ENCODE data around the gene GPBP1.

DNA sequence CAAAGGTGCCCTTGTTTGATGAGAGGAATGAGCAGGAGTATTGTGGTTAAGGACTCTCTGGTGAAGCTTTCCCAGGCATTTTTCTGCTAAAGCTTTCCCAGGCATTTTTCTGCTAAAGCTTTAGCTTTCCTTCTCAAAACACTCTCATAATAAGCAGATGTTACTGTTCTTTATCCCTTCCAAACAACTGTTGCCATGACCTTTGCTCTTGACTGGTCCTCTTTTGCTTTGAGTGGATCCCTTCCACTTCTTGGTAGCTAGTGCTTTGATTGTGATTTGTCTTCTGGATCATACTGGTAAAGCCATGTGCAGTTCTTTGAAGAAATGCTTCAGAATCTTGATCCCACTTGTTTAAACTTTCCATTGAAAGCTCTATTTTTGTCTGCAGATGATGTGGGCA is 85.8 kb downstream of the GPBP1 start:
- TF ChIP-seq, protein P1, sequence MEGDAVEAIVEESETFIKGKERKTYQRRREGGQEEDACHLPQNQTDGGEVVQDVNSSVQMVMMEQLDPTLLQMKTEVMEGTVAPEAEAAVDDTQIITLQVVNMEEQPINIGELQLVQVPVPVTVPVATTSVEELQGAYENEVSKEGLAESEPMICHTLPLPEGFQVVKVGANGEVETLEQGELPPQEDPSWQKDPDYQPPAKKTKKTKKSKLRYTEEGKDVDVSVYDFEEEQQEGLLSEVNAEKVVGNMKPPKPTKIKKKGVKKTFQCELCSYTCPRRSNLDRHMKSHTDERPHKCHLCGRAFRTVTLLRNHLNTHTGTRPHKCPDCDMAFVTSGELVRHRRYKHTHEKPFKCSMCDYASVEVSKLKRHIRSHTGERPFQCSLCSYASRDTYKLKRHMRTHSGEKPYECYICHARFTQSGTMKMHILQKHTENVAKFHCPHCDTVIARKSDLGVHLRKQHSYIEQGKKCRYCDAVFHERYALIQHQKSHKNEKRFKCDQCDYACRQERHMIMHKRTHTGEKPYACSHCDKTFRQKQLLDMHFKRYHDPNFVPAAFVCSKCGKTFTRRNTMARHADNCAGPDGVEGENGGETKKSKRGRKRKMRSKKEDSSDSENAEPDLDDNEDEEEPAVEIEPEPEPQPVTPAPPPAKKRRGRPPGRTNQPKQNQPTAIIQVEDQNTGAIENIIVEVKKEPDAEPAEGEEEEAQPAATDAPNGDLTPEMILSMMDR (IDR thresholded peaks at IDR 0.05; ENCODE audit: poor library complexity), result no peak
- no peak for TF ChIP-seq EZH2 (IDR thresholded peaks at IDR 0.05; ENCODE audit: borderline replicate concordance)

All from hepatocyte (in vitro differentiated cells).